GM12878 (cell line): ENCODE results near the gene DCPS. TPM values are rescaled to one million over a fixed set of nuclear protein-coding genes. Genes with fewer than 3 reads are reported as not detected.

ENCODE experiments used
- ATF7 ChIP-seq: fragments of 450-650 bp; IDR thresholded peaks from 2 replicates; pipeline ENCODE4 v1.6.1; 2016; ENCODE audit warnings: low read depth, mild to moderate bottlenecking
- CTCF ChIP-seq, 3 experiments: IDR thresholded peaks in 2 of 3; conservative IDR thresholded peaks in 1 of 3; 2 replicates each; pipeline ENCODE4 v1.5.1; 2011; ENCODE audit warnings: low read depth in 3 of 3, low read length in 3 of 3, mild to moderate bottlenecking in 3 of 3, control low read depth in 2 of 3, moderate library complexity in 2 of 3, inconsistent platforms in 1 of 3, mixed read lengths in 1 of 3; ENCODE audit not compliant: control insufficient read depth in 2 of 3, insufficient read depth in 1 of 3; ENCODE audit errors: extremely low read depth in 1 of 3
- EED ChIP-seq: sonication (generic); IDR thresholded peaks from 2 replicates; pipeline ENCODE4 v1.6.1; 2016; ENCODE audit warnings: antibody characterized with exemption, low read depth
- ESRRA ChIP-seq: IDR thresholded peaks from 2 replicates; pipeline ENCODE4 v1.6.1; 2012; ENCODE audit warnings: mild to moderate bottlenecking, low read length, improper control_type of control experiment
- EZH2 ChIP-seq: IDR thresholded peaks from 2 replicates; pipeline ENCODE4 v1.6.1; 2012; ENCODE audit warnings: low read depth, mild to moderate bottlenecking, control low read depth, inconsistent platforms, low read length, borderline replicate concordance; ENCODE audit not compliant: control insufficient read depth
- GABPA ChIP-seq: IDR thresholded peaks from 2 replicates; pipeline ENCODE4 v1.6.1; 2014; ENCODE audit warnings: antibody characterized with exemption, low read depth, mild to moderate bottlenecking, inconsistent platforms
- IKZF2 ChIP-seq, 2 experiments: fragments of 450-650 bp; IDR thresholded peaks; 2 replicates each; pipeline ENCODE4 v1.6.1; 2017; ENCODE audit warnings: mild to moderate bottlenecking in 2 of 2, moderate library complexity in 2 of 2
- LARP7 ChIP-seq: fragments of 450-650 bp; IDR thresholded peaks from 2 replicates; pipeline ENCODE4 v1.6.1; 2017; ENCODE audit warnings: mild to moderate bottlenecking
- MXI1 ChIP-seq: fragments of 150-350 bp; IDR thresholded peaks from 2 replicates; pipeline ENCODE4 v1.6.1; 2011; ENCODE audit warnings: low read depth, mild to moderate bottlenecking, inconsistent platforms, low read length, improper control_type of control experiment
- NFXL1 ChIP-seq: fragments of 450-650 bp; IDR thresholded peaks from 2 replicates; pipeline ENCODE4 v1.6.1; 2017; ENCODE audit warnings: antibody characterized with exemption, mild to moderate bottlenecking, borderline replicate concordance
- POLR2A ChIP-seq: IDR thresholded peaks from 2 replicates; pipeline ENCODE4 v1.6.1; 2011; ENCODE audit warnings: low read depth, mild to moderate bottlenecking, low read length
- POLR2AphosphoS5 ChIP-seq: IDR thresholded peaks from 2 replicates; pipeline ENCODE4 v1.6.1; 2011; ENCODE audit warnings: mild to moderate bottlenecking, low read length, inconsistent platforms
- RAD51 ChIP-seq: fragments of 450-650 bp; IDR thresholded peaks from 2 replicates; pipeline ENCODE4 v1.6.1; 2016; ENCODE audit warnings: moderate library complexity, mild to moderate bottlenecking, inconsistent platforms
- SMAD1 ChIP-seq: fragments of 450-650 bp; IDR thresholded peaks from 2 replicates; pipeline ENCODE4 v1.6.1; 2018; ENCODE audit warnings: mild to moderate bottlenecking, low read depth; ENCODE audit not compliant: partially characterized antibody
- SUZ12 ChIP-seq: fragments of 200-600 bp; sonication (generic); IDR thresholded peaks from one replicate; pipeline ENCODE4 v1.6.1; 2018; ENCODE audit warnings: antibody characterized with exemption, mild to moderate bottlenecking; ENCODE audit not compliant: unreplicated experiment
- TCF7 ChIP-seq: IDR thresholded peaks from 2 replicates; pipeline ENCODE4 v1.6.1; 2014; ENCODE audit warnings: antibody characterized with exemption, borderline replicate concordance
- USF2 ChIP-seq: IDR thresholded peaks from 2 replicates; pipeline ENCODE4 v1.6.1; 2011; ENCODE audit warnings: low read depth, low read length, improper control_type of control experiment, borderline replicate concordance
- WRNIP1 ChIP-seq: IDR thresholded peaks from 2 replicates; pipeline ENCODE4 v1.6.1; 2011; ENCODE audit warnings: low read depth, low read length, improper control_type of control experiment, borderline replicate concordance
- YY1 ChIP-seq: IDR thresholded peaks from 2 replicates; pipeline ENCODE4 v1.6.1; 2011; ENCODE audit warnings: low read depth, mild to moderate bottlenecking, low read length
- ZBTB40 ChIP-seq: fragments of 450-650 bp; IDR thresholded peaks from 2 replicates; pipeline ENCODE4 v1.6.1; 2016; ENCODE audit warnings: mild to moderate bottlenecking, moderate library complexity, borderline replicate concordance
- ZNF24 ChIP-seq: fragments of 450-650 bp; IDR thresholded peaks from 2 replicates; pipeline ENCODE4 v1.6.1; 2017; ENCODE audit warnings: antibody characterized with exemption, mild to moderate bottlenecking
- ZZZ3 ChIP-seq: IDR thresholded peaks from 2 replicates; pipeline ENCODE4 v1.6.1; 2011; ENCODE audit warnings: low read depth; ENCODE audit not compliant: control insufficient read depth, insufficient read length
- polyA plus RNA-seq, 11 experiments: library from polyadenylated mRNA; depleted of rRNA in 4 of 11; unstranded in 6 of 11; stranded (reverse) in 5 of 11; fragments of >200 nt; fragmentation: Nextera tagmentation in 4 of 11; fragmentation: Illumina TruSeq in 1 of 11; extraction: Ambion mirVana in 4 of 11; extraction: Trizol in 1 of 11; gene quantifications; 1 replicate in 1 of 11; 2 replicates in 10 of 11; pipeline versions ENCODE4 v1.2.1 to v1.2.3, GENCODE V29; 2011 to 2016; ENCODE audit warnings: inconsistent platforms in 2 of 11, missing spikeins in 2 of 11, low read depth in 1 of 11
- total RNA-seq, 4 experiments: library from RNA; depleted of rRNA in 3 of 4; stranded (reverse); fragments of >200 nt in 3 of 4; fragmentation: Illumina TruSeq in 1 of 4; extraction: Trizol in 1 of 4; gene quantifications; 2 replicates each; pipeline versions ENCODE4 v1.2.1 to v1.2.3, GENCODE V29; 2013 to 2021

The DCPS gene
- total and polyA plus RNA-seq, 10 of the 15 experiments (the other 5 are each of a cell fraction or from before 2014, with no cell fraction given), result 23.5 to 101 (median 67.4) TPM

GRCh38 chr11:126268708-126269579, 34.9 kb upstream of the DCPS start, which contains the start of the genes FOXRED1 and SRPRA (continued):
- TF ChIP-seq GABPA (peak; percentile 92), RAD51 (peak; percentile 89), LARP7 (peak; percentile 33; the same call in 1 of the 2 replicates), CTCF (IDR thresholded peaks at IDR 0.05 in 2 of 3, conservative IDR thresholded peaks at IDR 0.05 in 1 of 3; ENCODE audit: control insufficient read depth in 2 of 3, extremely low read depth in 1 of 3, insufficient read depth in 1 of 3, low read depth in 3 of 3, low read length in 3 of 3) (no peak), WRNIP1 (no peak), TCF7 (no peak), ESRRA (no peak), SMAD1 (no peak), POLR2AphosphoS5 (peak; percentile 92), ZZZ3 (no peak), ZBTB40 (peak; percentile 92), YY1 (peak; percentile 90), POLR2A (peak; percentile 94), MXI1 (peak; percentile 85), EZH2 (no peak), ATF7 (peak; percentile 57; the same call in 1 of the 2 replicates), NFXL1 (no peak), EED (peak; percentile 29; the same call in 1 of the 2 replicates), IKZF2 (IDR thresholded peaks at IDR 0.05) (peak; percentile 39 to 61), USF2 (peak; percentile 78), SUZ12 (no peak), ZNF24 (no peak)
